ENCODE measurements around the gene SAFB2.

Gene SAFB2

DNA sequence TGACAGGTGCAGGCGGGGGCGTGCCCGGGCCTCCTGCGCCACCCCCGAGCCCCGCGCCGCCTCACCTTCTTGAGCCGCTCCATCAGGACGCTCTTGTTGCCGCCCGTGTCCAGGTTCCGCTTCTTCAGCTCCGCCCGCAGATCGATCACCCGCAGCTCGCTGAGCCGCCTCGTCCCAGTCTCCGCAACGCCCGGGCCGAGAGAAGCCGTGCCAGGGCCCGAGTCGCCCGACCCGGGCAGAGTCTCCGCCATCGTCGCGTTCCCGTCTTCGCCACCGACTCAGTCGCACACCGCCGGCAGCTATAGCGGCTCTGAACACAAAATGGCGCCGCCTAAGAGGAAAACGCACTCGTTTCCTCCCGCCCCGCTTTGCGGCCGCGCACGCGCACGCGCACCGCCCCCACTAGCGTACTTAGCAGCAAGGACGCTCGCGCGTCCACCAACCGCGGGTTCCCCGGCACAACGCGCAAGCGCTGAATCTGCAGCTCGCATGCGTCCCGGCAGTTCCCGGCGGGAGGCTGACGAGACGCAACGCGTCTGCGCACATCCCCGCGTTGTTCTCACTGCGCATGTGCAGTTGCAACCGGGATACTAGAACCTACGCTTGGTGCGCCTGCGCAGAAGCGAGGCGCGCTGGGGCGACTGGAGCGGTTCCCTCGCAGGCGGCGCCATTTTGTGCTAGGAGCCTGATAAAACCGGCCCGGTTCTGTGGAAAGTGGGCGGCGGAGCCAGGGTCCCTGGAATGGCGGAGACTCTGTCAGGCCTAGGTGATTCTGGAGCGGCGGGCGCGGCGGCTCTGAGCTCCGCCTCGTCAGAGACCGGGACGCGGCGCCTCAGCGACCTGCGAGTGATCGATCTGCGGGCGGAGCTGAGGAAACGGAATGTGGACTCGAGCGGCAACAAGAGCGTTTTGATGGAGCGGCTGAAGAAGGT is at the start of gene SAFB2, which contains the start of gene SAFB:
TSS of gene SAFB2 (minus strand) at position 312 of the 932 bp plus-strand sequence. CDS start at position 251, 61 bp downstream.
TSS of gene SAFB (plus strand) at position 619 of the 932 bp plus-strand sequence. CDS start at position 742, 123 bp downstream.
- DNase-seq, result peak; percentile 100

DNA sequence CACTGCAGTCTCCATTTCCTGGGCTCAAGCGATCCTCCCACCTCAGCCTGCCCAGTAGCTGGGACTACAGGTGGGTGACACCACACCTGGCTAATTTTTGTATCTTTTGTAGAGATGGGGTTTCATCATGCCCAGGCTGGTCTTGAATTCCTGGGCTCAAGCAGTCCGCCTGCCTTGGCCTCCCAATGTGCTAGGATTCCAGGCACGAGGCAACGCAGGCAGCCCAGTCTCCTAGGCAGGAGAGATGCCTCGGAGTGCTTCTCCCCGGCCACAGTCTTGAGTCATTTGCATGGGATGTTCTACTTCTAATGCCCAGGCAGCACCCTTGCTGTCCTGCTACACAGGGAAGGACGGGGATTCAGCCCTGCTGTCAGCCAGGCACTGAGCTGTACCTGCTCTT is 49.0 kb upstream of the SAFB2 start:
- DNase-seq, result no peak

DNA sequence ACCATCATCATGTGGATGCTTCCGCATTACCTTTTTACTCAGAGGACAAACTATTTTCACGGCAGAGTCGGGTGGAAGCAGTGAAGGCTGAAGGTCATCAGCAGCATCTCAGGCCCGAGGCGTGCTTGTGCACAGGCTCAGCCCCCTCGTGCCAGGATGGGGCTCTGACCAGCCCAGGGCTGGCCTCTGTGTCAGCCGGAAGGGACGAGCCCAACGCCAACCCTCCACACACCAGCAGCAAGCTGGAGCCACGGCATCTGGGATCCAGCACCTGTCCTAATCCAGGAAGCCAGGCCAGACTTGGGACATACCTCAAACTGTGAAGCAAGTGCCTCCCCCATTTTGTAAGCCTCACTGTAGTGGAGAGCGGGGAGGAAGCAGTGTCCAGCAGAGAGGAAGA is 46.6 kb upstream of the SAFB2 start:
- no peak for DNase-seq

DNA sequence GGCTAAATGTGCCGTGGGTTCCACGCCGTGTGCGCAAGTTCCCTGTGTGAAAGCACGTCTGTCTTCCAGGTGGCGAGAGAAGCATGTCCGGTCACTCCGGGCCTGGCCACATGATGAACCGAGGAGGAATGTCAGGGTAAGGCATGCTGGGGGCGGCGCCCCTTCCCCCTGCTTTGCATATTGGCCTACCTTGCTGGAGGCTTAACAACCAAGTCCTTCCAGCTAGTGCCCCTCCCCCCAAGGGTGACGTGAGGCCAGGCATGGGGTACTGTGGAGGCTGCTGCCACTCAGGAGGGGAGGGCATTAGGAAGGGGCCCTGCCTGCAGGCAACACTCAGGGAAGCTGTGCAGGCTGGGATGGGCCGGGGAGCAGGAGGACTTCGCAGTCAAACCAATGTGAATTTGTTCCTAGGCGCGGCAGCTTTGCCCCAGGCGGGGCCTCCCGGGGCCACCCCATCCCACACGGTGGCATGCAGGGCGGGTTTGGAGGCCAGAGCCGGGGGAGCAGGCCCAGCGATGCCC is 45.2 kb upstream of the SAFB2 start:
- no peak for DNase-seq

DNA sequence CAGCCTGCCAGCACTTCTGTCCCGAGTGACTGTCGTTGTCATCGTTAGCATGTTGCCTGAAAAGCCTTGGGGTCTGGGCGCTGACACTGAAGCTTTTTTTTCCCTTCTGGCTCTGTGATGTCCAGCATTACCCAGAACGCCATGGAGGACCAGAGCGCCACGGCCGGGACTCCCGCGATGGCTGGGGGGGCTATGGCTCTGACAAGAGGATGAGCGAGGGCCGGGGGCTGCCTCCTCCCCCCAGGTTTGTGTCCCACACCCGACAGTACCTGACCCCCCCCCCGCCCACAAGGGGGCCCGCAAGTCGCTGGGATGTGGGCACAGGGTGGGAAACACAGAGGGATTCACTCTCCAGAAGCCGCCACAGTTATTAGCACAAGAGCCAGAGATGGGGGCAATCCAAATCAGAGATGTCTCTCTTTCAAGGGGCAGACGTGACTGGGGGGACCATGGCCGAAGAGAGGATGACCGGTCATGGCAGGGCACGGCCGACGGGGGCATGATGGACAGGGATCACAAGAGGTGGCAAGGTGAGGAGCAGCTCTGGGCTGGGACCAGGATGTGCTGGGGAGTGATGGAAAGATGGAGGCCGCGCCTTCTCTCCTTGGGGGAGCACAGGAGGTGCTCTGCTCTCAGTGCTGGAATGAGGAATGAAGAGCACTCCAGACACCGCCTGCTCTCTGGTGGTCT is 44.5 kb upstream of the SAFB2 start:
- no peak for DNase-seq

DNA sequence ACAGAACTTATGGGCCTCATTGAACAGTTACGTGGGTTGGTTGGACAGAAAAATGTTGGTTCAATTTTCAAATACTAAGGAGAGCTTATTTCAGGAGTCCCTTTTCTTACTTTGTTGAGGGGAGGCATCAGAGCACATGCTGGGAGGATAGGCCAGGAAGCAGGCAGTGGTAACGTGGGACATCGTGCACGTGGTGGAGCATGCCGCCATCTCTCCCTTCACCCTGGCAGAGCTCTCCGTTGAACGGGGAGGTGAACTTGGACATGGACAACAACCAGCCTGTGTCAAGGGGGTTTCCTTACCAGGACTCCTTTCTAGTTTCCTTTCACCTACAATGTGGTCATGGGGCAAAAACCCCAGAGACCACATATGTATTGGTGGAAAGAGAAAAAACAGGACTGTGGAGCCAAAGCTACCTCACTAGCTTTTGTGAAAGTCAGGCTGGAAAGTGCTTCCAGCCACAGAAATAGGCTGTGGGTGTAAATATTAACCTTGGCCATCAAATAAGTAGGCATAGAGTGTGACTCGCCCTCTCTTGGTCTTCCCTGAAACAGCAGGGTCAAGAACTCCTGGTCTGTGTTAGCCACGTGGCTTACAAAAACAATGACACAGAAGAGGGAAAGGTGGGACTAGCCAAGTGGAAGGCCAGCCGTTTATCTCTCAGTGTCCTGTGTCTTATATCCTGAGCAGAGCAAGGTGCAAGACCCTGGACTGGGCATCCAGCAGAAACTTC is 43.4 kb upstream of the SAFB2 start:
- no peak for DNase-seq

DNA sequence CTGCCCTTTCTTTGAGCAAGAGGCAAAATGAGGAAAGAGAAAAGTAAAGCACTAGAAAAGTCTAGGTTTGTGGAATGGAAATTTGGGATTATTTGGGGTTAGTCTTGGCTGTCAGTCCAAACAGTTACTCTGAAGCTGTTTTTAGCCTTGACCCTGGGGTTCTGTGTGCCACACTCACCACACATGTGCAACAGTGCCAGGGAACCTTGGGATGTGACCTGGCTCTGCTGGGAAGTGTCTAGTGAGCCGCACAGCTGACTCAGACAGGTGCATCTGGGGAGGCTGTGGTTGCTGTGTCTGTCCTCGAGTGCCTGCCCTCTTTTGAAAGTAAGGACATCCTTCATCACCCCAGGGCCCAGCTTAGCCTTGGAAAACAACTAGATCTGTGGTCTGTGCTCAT is 41.9 kb upstream of the SAFB2 start:
- DNase-seq, result no peak

DNA sequence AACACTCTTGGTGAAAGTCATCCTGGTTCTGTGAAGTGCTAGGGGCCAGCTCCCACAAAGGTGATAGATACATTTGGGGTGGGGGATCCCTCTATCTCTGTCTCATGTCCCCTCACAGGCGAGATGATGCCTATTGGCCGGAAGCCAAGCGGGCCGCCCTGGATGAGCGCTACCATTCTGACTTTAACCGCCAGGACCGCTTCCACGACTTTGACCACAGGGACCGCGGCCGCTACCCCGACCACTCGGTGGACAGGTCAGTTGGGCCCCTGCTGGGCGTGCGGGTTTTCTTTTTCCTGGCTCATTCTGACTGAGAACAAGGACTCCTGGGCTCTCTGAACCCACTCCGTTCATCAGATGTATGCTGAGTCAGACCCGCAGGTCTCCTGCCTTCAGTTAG is 41.3 kb upstream of the SAFB2 start:
- DNase-seq, result no peak

DNA sequence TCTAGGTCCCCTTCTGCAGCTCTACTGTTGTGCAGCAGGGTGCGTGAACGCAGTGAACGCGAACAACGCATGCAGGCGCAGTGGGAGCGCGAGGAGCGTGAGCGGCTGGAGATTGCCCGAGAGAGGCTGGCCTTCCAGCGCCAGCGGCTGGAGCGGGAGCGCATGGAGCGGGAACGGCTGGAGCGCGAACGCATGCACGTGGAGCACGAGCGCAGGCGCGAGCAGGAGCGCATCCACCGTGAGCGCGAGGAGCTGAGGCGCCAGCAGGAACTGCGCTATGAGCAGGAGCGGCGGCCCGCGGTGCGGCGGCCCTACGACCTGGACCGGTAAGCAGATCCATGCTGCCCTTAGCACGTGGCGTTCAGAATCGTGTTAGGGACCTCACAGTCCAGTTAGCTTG is 38.9 kb upstream of the SAFB2 start:
- DNase-seq, result no peak

DNA sequence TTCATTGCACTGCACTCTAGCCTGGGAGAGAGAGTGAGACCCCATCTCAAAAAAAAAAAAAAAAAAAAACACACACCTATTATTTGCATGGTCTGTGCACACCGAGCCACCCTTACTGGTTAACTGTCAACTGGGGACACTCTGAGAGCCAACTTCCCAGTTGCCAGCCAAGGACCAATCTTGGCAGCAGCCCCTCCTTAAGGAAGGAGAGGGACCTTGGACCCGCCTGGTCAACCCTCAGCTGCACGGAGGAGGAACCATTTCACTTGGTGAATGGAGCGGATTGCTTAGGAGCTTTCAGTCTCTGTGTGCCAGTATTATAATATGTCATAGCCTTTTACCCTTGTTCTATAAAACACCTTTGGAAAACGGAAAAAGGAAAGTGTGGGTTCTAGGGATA is 32.8 kb upstream of the SAFB2 start:
- no peak for DNase-seq

DNA sequence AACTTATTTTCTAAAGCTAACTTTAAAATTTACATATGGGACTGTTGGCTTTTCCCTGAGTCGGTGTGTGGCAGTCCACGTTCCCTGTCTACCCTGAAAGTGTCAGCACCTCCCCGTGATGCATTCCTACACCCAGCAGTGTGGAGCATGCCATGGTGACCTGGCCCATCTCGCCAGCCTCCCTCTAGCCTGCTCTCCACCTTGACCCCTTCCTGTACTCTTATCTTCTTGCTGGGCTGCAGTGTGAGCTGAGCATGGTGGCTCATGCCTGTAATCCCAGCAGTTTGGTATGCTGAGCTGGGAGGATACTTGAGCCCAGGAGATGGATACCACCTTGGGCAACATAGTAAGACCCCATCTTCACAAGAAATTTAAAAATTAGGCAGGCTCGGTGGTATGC is 32.4 kb upstream of the SAFB2 start:
- DNase-seq, result no peak

DNA sequence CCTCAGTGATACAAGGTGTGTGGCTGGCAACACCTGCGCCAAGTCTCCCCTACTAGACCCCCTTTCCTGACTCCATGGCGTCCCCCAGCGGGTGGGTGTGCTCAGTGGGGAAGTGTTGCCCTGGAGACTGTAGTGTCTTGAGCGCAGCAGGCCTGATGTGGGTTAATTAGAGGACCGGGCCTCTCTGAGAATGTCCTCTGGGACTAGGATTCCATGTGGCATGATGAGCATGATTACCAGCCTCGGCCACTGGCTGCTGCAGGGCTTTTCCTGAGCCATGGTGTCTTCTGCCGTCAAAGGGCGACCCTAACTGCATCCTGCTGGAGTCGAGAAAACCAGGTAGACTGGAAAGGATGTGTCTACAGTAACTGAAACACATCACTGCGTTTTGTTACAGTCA is 29.7 kb upstream of the SAFB2 start:
- no peak for DNase-seq

DNA sequence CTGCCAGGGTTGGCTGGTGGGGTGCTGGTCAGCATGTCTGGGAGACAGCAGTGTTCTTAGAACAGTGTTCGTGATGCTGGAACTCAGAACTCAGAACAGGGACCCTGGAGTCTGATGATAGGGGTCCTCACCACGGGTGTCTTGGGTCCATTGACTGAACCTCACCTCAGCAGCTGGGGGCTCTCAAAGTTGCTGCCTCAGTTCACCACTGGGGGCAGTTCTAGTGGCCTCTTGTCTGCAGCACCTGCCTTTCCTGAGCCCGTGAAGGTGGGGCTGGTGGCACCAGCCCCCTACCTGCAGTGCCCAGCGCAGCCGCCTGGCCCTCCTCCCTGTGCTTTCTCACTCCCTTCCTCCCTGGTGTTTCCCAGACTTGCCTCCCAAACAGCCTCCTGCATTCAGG is 28.8 kb upstream of the SAFB2 start:
- no peak for DNase-seq

DNA sequence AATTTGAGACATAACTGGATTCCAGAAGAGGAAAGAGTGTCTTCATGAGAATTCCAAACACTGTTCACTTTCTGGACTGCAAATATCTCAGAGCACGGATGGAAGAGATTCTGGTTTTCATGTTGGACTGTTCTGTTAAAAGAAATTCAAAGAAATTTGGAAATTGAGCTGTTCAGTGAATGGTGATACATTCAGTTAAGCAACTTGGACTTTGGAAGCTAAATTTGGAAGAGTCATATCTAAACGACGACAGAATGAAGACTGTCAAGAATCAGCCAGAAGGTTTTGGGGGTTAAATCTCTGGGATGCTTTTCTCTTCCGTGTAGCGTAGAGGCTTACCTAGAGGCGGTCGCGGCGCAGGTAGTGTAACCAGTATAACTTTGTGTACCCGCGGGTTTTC is 25.9 kb upstream of the SAFB2 start:
- DNase-seq, result no peak

DNA sequence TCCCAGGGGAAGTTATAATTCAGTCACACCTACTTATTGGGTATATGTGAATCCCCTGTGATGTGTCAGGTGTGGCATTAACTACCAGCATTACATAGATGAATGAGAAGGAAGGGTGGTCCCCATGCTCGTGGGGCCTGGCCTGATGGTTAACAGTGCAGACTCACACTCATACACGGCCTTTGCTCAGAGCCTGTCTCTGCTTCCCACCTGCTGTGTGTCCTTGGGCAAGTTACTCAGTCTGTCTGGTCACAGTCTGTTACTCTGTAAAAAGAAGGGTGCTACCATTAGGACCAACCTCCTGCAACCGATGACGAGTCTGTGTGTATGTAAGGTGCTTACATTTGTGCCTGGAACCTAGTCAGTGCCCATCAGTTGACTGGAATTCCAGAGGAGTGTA is 24.1 kb upstream of the SAFB2 start:
- no peak for DNase-seq

DNA sequence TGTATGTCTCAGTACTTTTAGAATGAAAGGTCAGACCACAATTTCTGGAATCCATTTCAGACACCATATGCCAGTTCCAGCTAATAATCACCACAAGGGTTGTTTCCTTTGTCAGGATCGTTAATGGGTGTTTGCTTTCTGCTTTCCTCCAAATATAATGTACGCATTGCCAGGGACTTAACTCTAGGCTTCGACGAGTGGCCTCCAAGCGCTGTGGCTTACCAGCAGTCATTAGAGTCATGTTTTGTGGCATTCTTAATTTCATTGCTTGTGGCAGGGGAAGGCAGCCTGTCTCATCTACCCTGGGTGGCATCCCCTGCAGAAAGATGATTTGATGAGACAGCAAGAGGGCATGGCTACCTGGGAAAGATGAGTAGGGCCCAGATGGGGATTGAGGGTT is 22.8 kb upstream of the SAFB2 start:
- DNase-seq, result no peak

DNA sequence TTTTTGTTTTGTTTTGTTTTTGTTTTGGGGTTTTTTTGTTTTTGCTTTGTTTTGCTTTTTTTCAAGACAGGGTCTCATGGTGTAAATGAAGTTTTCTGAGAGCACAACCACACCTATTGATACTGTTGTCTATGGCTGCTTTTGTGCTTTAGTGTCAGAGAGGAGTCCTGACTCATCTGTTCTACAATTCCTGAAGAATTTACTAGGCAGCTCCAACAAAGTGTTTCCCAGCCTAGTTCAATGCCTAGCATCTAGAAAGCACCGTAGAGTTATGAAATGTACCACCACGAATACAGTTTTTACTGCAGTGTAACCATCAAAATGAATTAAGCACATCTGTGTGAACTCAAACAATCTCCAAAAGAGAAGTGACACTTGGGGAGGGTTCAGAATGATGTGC is 21.5 kb upstream of the SAFB2 start:
- DNase-seq, result no peak

DNA sequence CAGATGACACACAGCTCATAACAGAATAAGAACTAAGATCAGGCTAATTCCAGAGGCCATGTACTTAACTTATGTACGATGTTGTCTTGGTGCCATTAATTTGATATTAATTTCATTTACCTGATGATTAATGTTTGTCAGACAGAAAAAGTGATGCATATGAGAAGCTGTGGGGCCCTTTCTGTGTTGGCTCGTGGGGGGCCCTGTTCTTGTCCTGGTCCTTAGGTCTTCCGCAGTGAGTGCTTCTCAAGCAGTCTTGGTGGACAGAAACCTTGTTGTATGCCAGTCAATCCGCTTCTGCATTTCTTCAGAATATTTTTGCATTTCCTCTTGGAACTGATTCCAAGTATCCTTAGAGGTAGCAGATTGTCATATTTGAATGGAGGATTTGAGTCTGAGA is 20.5 kb upstream of the SAFB2 start:
- DNase-seq, result no peak

DNA sequence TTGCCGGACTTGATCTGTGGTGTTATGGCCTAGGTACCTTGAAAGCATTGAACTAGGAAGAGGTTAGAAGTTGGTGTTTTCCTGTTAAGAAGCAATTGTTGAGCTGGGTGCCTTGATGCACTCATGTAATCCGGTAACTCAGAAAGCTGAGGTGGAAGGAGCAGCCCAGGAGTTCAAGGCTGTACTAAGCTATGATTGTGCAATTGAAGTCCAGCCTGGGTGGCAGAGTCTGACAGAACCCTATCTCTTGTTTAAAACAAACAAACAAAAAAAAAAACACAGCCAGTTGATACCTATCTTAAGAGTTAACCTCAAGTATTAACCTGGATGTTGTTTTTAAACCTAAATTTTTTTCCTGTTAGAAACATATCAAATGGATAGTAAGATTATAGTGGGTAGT is 19.6 kb upstream of the SAFB2 start:
- DNase-seq, result no peak

DNA sequence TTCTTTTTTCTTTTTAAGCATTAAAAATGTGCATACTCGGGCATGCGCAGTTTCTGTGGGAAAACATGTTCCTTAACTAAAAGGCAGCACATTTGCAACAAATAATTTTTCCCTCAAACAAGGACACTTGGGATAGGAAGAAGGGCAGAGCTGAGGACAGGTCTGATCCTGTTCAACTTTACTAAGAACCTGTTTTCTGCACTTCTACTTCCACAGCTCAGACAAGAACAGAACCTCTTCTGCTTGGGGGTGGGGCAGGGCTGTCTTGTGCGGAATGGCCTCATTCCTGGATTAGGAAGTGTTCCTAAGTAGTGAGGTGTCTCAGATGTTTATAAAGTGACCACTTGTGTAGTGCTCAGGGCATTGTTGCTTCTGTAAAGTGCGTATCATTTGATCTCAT is 18.6 kb upstream of the SAFB2 start:
- DNase-seq, result no peak

DNA sequence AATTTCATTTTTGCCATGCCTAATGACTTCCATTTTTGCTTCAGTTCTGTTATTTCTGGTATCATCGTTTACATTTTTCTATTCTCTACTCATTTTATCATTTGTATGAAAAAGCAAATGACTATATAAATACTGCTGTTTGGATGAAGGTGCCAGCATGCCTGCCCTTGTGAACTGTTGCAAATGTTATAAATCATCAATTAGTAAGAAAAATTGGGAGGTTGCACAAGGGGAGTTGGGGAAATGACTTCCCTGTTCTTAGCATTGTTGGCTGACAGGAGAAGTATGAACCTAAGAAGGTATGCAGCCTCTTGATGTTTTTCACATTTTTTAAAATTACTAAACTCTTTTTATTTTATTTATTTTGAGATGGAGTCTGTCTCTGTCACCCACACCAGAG is 15.4 kb upstream of the SAFB2 start:
- DNase-seq, result no peak

DNA sequence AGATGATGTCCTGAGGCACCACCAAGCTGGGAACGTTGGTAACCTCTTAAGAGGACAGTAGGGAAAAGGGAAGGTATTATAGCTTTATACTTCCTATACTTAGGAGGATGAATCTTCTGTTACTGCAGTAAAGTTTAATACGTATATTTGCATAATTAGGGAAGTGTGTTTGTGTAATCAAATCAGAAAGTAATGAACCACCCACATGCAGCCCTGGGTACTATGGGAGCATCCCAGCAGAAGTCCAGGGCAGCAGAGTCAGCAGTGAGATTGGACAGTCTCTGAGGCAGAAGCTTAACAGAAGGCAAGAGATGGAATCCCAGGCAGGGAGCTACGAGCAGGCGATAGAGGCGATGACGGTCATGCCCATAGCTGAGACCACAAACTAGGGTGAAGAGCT is 12.9 kb upstream of the SAFB2 start:
- DNase-seq, result no peak

DNA sequence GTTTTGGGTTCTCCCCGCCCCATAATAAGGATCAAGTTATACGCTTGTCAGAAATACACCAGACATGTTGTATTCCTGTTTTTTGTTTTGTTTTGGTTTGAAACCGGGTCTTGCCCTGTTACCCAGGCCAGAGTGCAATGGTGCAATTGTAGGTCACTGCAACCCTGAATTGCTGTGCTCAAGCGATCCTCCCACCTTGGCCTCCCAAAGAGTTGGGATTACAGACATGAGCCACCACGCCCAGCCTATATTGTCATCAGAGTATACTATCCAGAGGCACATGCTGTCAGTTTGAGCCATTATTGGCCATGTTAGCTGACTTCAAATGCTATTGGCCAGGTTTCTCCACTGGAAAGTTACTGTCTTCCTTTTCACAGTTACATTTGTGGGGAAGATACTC is 10.1 kb upstream of the SAFB2 start:
- DNase-seq, result no peak

Measured in GDM1 (cell line).